Stimulated activated CD4-positive, alpha-beta T cell treated with anti-CD3 and anti-CD28 coated beads, Interleukin-12 subunit alpha, Interleukin-12 subunit beta, amount 100 ng/mL, for 24 hours (primary cell): Measurements from ENCODE around the gene CORO7.
"Not testable (repeated sequence)": the region's sequence is repeated elsewhere in the genome, so short reads cannot be mapped to it uniquely, and the experiment has no call there.

Source experiments
- DNase-seq, 2 experiments: peaks; one replicate each; pipeline ENCODE4 v3.0.0-alpha.2; 2020; ENCODE audit warnings: low read depth in 2 of 2

Gene CORO7

DNA sequence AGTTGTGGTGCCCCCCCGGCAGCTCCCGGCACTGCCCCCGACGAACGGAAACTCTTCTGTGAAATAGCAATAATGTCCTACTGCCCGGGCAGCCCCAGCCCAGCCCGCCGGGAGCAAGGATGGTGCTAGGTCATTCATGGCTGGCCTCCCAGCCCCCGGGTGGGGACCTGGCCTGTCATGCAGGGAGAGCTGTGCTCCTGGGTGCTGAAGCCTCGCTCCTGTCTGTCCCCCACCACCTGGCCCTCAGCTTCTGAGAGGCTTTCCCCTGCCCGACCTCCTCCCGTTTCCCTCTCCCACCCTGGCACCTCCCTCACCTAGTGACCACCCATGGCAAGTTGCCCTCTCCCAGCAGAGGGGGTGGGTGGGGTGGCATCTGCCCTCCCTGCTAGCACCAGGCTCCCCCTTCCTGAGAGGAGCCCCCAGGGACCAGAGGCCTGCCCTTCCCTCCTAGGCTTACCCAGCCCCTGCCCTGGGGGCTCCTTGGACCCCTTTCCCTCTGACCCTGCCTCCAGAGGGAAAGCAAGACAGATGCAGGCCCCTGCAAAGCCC, 78.8 kb downstream of the CORO7 start:
- DNase-seq, result no peak

GRCh38 chr16:4336701-4337539, 79.5 kb downstream of the CORO7 start:
- no peak for DNase-seq

GRCh38 chr16:4334724-4335495, 81.5 kb downstream of the CORO7 start:
- no peak for DNase-seq

DNA sequence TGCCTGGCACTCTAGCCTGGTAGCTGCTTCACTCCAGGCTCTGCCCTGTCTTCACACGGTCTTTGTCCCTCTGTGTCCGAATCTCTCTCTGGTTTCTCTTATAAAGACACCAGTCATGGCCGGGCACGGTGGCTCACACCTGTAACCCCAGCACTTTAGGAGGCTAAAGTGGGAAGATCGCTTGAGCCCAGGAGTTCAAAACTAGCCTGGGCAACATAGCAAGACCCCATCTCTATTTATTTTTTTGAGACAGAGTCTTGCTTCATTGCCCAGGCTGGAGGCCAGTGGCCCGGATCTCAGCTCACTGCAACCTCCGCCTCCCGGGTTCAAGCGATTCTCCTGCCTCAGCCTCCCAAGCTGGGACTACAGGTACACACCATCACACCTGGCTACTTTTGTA, 82.7 kb downstream of the CORO7 start:
- not testable (repeated sequence) for DNase-seq

DNA sequence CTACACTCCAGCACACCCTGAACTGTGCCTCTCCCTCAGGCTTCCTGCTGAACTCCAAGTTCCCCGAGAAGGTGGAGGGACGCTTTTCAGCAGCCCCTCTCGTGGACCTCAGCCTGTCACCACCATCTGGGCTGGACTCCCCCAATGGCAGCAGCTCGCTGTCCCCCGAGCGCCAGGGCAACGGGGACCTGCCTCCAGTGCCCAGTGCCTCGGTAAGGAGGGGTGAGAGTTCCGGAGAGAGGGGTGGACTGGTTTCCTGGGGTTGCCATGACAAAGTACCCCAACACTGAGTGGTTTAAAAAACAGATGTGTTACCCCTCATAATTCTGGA, 83.1 kb downstream of the CORO7 start:
- no peak for DNase-seq

- DNase-seq, result no peak
Observed at GRCh38 chr16:4332623-4333307, 83.6 kb downstream of the CORO7 start.

DNA sequence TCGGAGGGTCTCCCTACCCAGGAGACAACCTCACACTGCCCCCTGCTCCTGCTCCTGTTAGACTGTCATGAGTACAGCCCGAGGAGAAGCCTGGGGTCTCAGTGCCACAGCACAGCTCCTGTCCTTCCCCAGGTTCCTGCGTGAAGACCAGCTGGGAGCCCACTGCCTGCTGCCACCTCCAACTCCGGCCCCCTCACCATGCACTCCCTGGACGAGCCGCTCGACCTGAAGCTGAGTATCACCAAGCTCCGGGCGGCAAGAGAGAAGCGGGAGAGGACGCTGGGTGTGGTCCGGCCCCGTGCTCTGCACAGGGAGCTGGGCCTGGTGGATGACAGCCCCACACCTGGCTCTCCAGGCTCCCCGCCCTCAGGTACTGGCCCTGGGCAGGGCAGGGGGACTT, 84.3 kb downstream of the CORO7 start:
- no peak for DNase-seq

DNA sequence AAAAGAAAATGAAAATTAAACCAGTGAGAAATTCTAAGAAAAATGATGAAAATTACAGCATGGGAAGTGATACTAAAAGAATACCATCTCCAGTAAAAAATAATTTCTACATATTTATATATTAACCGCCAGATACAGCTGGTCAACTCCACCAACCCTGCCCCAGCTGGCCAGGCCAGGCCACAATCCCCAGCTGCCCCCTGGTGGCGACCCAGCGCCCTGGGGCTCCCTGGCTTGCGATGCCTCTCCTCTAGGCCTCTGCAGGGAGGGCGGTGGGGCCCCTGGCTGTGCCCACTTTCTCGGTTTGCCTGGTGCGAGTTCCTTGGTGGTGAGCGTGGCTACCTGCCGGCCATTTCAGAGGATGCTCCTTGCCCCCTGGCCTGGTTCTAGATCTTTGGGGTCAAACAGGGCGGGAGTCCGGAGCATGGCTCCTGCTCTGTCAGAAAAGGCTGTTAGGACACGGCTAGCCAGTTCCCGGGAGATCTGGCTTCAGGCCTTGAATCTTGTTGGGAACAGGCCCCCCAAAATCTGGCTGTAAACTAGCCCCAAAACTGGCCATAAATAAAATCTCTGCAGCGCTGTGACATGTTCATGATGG, 86.0 kb downstream of the CORO7 start:
- DNase-seq, result peak; percentile 31 to 67

GRCh38 chr16:4328782-4329775, 87.3 kb downstream of the CORO7 start:
- no peak for DNase-seq

DNA sequence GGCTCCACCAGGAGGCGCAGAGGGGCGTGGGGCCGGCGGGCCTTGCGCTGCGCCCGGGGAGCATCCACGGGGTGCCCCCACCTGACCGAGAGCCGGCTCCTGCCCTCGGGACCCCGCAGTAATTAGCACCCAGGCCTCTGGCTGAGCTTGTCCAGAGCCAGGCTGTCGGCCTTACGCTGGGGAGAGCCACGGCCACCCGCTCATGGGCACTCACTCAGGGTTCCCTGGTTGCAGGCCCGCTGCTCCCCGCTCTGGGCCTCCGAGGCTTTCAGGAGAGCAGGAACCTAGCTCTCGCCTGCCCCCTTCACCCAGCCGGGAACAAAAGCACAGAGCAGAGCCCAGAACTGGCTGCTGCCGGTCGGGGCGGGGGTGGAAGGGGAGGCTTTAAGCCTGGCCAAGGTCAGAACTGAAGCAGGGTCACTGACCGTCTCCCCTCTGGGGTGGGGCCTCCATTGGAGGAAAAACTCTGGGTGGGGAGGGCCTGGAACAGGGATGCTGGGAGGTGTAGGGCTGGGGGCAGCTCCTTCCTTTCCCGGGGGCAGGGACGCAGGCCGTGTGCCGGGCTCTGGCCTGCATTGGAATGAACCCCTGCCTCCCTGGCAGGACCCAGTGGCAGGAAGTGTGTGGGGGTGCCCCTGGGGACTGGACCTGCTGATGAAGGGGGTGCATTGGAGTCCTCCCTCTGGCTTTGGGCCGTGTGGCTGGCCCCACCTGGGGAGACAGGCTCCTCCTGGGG, 88.2 kb downstream of the CORO7 start:
- DNase-seq, result peak; percentile 29 to 48

GRCh38 chr16:4327386-4328045, 88.9 kb downstream of the CORO7 start:
- no peak for DNase-seq

- no peak for DNase-seq
Observed at GRCh38 chr16:4325253-4325758, 91.1 kb downstream of the CORO7 start.

DNA sequence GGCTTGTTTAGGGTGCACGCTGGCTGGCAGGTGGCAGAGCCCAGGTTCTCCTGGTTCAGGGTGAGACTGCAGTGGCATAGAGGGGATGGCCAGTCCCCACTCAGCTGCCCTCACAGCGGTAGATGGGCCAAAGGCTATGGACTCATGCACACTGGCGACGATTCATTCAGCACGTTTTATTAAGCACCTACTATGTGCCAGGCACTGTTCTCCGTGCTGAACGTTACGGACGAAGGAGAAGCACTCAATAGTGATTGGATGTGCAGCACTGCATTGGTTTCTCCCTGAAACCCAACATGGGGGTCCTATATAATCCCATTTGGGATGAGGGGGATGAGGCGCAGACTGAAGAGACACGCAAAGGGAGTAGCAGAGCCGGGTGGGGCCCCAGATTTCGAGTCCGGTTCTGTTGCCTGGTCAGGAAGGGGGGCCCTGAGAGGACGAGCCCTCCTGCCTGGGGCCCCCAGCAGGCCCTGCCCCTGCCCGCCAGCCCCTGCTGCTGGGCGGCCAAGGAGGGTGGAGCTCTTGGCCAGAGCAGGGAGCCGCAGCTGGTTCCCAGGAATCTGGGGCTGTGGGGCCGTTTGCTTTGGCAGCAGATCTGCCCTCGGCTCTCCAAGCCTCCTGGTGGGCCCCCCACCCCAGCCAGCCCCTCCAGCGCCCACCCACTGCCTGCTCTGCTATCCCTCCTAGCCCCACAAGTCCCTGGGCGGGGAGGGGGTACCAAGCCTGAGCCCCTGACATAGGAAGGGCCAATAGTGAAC, 91.7 kb downstream of the CORO7 start:
- no peak for DNase-seq

DNA sequence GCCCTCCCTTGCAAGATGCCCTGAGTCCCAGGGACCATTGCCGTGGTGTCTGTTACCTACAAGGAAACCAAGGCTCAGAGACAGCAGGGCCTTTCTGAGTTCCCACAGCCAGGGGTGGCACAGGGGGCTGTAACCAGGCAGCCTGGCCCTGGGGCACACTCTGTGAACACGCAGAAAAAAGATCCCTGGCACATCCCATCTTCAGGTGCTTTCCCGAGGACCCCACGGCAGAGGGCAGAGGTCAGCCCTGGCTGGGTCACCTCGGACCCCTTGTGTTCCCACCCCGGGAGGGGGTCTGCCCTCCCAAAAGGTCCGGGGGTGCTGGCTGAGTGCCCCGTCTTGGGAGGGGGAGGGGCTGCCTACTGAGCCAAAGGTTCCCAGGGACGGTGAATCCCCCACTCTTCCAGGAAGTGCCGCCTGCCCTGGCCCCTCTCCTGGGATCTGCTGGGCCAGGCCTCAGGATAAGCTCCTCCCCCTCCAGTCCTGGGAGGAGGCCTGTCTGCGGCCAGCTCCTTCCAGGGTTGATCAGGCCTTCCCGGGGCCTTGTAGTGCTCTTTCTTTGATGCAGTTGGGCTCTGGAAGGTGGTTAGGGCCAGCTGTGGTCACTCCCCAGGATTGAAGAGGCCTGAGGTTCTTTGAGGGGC, 92.4 kb downstream of the CORO7 start:
- DNase-seq, result no peak

DNA sequence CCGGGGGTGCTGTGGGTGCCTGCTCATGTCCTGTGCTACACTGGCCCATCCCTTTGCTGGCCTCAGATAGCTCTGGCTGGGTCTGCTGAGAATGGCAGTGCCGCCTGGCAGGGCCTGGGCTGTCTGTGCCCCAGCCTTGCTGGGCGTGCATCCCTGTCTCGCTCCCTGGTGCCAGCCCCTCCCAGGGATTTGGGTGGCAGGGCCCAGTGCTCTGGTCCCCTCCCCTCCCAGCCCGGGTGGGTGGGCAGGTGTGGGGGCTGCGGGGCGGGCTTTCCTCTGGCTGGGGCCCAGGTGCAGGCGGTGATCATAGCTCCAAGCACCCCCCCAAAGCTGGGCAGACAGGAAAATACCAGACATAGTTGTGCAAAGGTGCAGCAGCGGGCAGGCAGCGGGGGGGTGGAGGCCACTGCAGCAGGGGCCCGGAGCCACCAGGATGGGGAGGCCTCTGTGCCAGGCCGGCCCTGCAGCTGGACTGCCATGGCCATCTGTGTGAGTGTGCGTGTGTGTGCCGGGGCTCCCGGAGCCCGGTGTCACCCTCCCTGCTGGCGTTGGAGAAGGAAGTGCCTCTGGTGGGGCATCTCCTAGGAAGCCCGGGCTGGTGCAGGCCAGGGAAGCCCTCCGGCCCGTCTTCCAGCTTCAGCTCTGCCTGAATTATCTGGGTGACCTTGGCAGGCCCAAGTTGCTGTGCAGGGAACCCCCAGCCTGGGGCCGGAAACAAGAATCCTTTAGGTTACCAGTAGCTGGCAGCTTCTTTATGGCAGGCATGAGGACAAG, 93.1 kb downstream of the CORO7 start:
- DNase-seq, result no peak

- no peak for DNase-seq
Observed at GRCh38 chr16:4322121-4323052, 94.0 kb downstream of the CORO7 start.
